Measurements from ENCODE around the gene CDH4.
"Not testable (repeated sequence)": the region's sequence is repeated elsewhere in the genome, so short reads cannot be mapped to it uniquely, and the experiment has no call there.

Gene CDH4

GRCh38 chr20:61968932-61969331 lies 716.9 kb downstream of the CDH4 start:
- no peak for TF ChIP-seq CTCF (IDR thresholded peaks at IDR 0.05; ENCODE audit: low read depth, low read length)
- no peak overlapping the region for H3K4me3 ChIP-seq (ENCODE audit: low read depth, low read length)

- no peak overlapping the region for H3K4me3 ChIP-seq (ENCODE audit: low read depth, low read length)
- no peak for TF ChIP-seq CTCF (IDR thresholded peaks at IDR 0.05; ENCODE audit: low read depth, low read length)
Observed at GRCh38 chr20:61969806-61970205, 717.7 kb downstream of the CDH4 start.

- no peak for TF ChIP-seq CTCF (IDR thresholded peaks at IDR 0.05; ENCODE audit: low read depth, low read length)
- no peak overlapping the region for H3K4me3 ChIP-seq (ENCODE audit: low read depth, low read length)
Observed at GRCh38 chr20:61970357-61970756, 718.3 kb downstream of the CDH4 start.

GRCh38 chr20:61971595-61971994 lies 719.5 kb downstream of the CDH4 start:
- not testable (repeated sequence) for H3K4me3 ChIP-seq (ENCODE audit: low read depth, low read length)

- TF ChIP-seq CTCF (IDR thresholded peaks at IDR 0.05; ENCODE audit: low read depth, low read length), result no peak
- H3K4me3 ChIP-seq (ENCODE audit: low read depth, low read length), result no peak overlapping the region
Observed at GRCh38 chr20:61972636-61973508, 720.8 kb downstream of the CDH4 start.

GRCh38 chr20:61973515-61974356 lies 721.7 kb downstream of the CDH4 start:
- no peak for TF ChIP-seq CTCF (IDR thresholded peaks at IDR 0.05; ENCODE audit: low read depth, low read length)
- H3K4me3 ChIP-seq (ENCODE audit: low read depth, low read length), result no peak overlapping the region

GRCh38 chr20:61974357-61974665 lies 722.2 kb downstream of the CDH4 start:
- no peak overlapping the region for H3K4me3 ChIP-seq (ENCODE audit: low read depth, low read length)
- TF ChIP-seq CTCF (IDR thresholded peaks at IDR 0.05; ENCODE audit: low read depth, low read length), result no peak
